SK-N-MC (cell line): ENCODE measurements around the gene PDZK1.
"Not testable (repeated sequence)": the region's sequence is repeated elsewhere in the genome, so short reads cannot be mapped to it uniquely, and the experiment has no call there.

ENCODE experiments used
- EZH2 ChIP-seq: fragments of 200-600 bp; sonication (generic); IDR thresholded peaks from one replicate; pipeline ENCODE4 v1.6.1; 2017; ENCODE audit warnings: antibody characterized with exemption
- POLR2AphosphoS5 ChIP-seq: IDR thresholded peaks from 2 replicates; pipeline ENCODE4 v1.6.1; 2012; ENCODE audit warnings: mild to moderate bottlenecking, low read depth, low read length, borderline replicate concordance

DNA sequence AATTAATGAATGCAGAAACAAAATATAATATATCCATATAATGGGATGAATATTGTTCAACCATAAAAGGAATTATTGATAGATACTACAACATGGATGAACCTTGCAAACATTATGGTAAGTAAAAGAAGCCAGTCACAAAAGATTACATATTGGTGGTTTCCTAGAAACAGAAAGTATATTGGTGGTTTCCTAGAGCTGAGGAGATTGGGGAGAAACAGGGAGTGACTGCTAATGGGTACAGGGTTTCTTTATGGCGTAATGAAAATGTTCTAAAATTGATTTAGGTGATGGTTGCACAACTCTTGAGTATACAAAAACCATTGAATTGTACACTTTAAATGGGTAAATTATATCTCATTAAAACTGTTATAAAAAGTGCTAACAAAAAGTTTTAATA is 85.0 kb downstream of the PDZK1 start:
- not testable (repeated sequence) for TF ChIP-seq POLR2AphosphoS5, EZH2
